ENCODE data around the gene DNAJC13.

DNA sequence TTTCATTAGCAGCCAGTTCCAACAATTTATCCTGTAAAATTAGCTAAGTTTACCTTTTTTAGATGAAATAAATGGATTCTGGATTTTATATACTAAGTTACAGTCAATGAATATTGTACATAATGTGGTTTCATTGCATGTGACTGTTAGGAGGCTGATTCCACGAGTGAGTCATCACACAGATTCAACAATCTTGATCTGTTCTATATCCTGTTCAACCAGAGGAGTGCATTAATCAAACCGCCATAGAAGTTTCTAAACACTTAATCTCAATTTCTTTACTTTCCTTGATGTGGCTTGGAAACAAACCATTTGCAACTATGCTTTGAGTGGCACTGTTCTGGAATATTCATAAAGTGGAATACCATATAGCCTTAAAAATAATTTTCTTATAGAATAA, 15.3 kb downstream of the DNAJC13 start:
- TF ChIP-seq, protein P1, sequence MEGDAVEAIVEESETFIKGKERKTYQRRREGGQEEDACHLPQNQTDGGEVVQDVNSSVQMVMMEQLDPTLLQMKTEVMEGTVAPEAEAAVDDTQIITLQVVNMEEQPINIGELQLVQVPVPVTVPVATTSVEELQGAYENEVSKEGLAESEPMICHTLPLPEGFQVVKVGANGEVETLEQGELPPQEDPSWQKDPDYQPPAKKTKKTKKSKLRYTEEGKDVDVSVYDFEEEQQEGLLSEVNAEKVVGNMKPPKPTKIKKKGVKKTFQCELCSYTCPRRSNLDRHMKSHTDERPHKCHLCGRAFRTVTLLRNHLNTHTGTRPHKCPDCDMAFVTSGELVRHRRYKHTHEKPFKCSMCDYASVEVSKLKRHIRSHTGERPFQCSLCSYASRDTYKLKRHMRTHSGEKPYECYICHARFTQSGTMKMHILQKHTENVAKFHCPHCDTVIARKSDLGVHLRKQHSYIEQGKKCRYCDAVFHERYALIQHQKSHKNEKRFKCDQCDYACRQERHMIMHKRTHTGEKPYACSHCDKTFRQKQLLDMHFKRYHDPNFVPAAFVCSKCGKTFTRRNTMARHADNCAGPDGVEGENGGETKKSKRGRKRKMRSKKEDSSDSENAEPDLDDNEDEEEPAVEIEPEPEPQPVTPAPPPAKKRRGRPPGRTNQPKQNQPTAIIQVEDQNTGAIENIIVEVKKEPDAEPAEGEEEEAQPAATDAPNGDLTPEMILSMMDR (IDR thresholded peaks at IDR 0.05; ENCODE audit: low read depth, low read length, missing input control), result no peak
- TF ChIP-seq, protein P2, sequence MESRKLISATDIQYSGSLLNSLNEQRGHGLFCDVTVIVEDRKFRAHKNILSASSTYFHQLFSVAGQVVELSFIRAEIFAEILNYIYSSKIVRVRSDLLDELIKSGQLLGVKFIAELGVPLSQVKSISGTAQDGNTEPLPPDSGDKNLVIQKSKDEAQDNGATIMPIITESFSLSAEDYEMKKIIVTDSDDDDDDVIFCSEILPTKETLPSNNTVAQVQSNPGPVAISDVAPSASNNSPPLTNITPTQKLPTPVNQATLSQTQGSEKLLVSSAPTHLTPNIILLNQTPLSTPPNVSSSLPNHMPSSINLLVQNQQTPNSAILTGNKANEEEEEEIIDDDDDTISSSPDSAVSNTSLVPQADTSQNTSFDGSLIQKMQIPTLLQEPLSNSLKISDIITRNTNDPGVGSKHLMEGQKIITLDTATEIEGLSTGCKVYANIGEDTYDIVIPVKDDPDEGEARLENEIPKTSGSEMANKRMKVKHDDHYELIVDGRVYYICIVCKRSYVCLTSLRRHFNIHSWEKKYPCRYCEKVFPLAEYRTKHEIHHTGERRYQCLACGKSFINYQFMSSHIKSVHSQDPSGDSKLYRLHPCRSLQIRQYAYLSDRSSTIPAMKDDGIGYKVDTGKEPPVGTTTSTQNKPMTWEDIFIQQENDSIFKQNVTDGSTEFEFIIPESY (IDR thresholded peaks at IDR 0.05), result no peak
- TF ChIP-seq GABPA (IDR thresholded peaks at IDR 0.05 in 1 of 2, conservative IDR thresholded peaks at IDR 0.05 in 1 of 2) (no peak), TAF1 (conservative IDR thresholded peaks at IDR 0.05) (no peak), EGR1 (IDR thresholded peaks at IDR 0.05; ENCODE audit: low read depth in 2 of 2) (no peak), FOXA1 (IDR thresholded peaks at IDR 0.05) (no peak), YY1 (IDR thresholded peaks at IDR 0.05) (no peak), RXRA (IDR thresholded peaks at IDR 0.05) (no peak), RAD21 (IDR thresholded peaks at IDR 0.05) (no peak), JUND (IDR thresholded peaks at IDR 0.05) (no peak), NR2F2 (IDR thresholded peaks at IDR 0.05) (no peak), SP1 (IDR thresholded peaks at IDR 0.05) (no peak)
- TF ChIP-seq, protein P3, sequence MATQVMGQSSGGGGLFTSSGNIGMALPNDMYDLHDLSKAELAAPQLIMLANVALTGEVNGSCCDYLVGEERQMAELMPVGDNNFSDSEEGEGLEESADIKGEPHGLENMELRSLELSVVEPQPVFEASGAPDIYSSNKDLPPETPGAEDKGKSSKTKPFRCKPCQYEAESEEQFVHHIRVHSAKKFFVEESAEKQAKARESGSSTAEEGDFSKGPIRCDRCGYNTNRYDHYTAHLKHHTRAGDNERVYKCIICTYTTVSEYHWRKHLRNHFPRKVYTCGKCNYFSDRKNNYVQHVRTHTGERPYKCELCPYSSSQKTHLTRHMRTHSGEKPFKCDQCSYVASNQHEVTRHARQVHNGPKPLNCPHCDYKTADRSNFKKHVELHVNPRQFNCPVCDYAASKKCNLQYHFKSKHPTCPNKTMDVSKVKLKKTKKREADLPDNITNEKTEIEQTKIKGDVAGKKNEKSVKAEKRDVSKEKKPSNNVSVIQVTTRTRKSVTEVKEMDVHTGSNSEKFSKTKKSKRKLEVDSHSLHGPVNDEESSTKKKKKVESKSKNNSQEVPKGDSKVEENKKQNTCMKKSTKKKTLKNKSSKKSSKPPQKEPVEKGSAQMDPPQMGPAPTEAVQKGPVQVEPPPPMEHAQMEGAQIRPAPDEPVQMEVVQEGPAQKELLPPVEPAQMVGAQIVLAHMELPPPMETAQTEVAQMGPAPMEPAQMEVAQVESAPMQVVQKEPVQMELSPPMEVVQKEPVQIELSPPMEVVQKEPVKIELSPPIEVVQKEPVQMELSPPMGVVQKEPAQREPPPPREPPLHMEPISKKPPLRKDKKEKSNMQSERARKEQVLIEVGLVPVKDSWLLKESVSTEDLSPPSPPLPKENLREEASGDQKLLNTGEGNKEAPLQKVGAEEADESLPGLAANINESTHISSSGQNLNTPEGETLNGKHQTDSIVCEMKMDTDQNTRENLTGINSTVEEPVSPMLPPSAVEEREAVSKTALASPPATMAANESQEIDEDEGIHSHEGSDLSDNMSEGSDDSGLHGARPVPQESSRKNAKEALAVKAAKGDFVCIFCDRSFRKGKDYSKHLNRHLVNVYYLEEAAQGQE (IDR thresholded peaks at IDR 0.05), result no peak

All from liver (tissue), 3 donors.